ENCODE data around the gene ALKBH5. TPM values are rescaled to one million over a fixed set of nuclear protein-coding genes. Genes with fewer than 3 reads are reported as not detected.

ALKBH5 gene
- total RNA-seq, 2 experiments from 2014 or later, result 118 to 125 TPM

GRCh38 chr17:18217412-18218015 is 33.9 kb downstream of the ALKBH5 start:
- CTCF ChIA-PET, result interaction anchor here (0.6 kb wide), 1 partner anchor 10 kb away, joined by 3 read pairs; no protein-coding TSS in a partner anchor
- H3K4me3 Mint-ChIP-seq, result no peak overlapping the region
- POLR2A ChIA-PET, result no interaction called here
- H3K36me3 Mint-ChIP-seq (ENCODE audit: low read depth), result no peaks in the 10 kb centered on the region
- H3K27ac Mint-ChIP-seq, result no peak overlapping the region
- no peaks in the 10 kb centered on the region for H3K9me3 Mint-ChIP-seq
- DNase-seq, result peak; percentile 78
- no peaks in the 10 kb centered on the region for H3K27me3 Mint-ChIP-seq
- peaks cover 3% of the 10 kb centered on the region for H3K4me1 Mint-ChIP-seq

GRCh38 chr17:18218756-18219415 is 35.3 kb downstream of the ALKBH5 start:
- Mint-ChIP-seq H3K36me3 (ENCODE audit: low read depth) (no peaks in the 10 kb centered on the region), H3K27me3 (no peaks in the 10 kb centered on the region), H3K27ac (no peak overlapping the region), H3K4me1 (peaks cover 3% of the 10 kb centered on the region), H3K9me3 (no peaks in the 10 kb centered on the region), H3K4me3 (no peak overlapping the region)
- no peak for DNase-seq
- ChIA-PET POLR2A (no interaction called here), CTCF (no interaction called here)

GRCh38 chr17:18224053-18224386 is 40.4 kb downstream of the ALKBH5 start:
- Mint-ChIP-seq H3K9me3 (no peaks in the 10 kb centered on the region), H3K4me1 (peaks cover 29% of the 10 kb centered on the region), H3K4me3 (no peak overlapping the region), H3K27me3 (no peaks in the 10 kb centered on the region), H3K27ac (no peak overlapping the region), H3K36me3 (ENCODE audit: low read depth) (no peaks in the 10 kb centered on the region)
- POLR2A ChIA-PET, result interaction anchor here (0.8 to 1.2 kb wide), 2 partner anchors 33 to 91 kb away, joined by 5 read pairs; partner anchors contain the start of genes SMCR8 and TOP3A
- CTCF ChIA-PET, result interaction anchor here (1.3 to 2.5 kb wide), 2 partner anchors 9 to 41 kb away, joined by 4 to 12 read pairs; no protein-coding TSS in a partner anchor
- no peak for DNase-seq

- Mint-ChIP-seq H3K9me3 (no peaks in the 10 kb centered on the region), H3K27ac (no peak overlapping the region), H3K4me1 (peaks cover 29% of the 10 kb centered on the region), H3K36me3 (ENCODE audit: low read depth) (no peaks in the 10 kb centered on the region), H3K27me3 (no peaks in the 10 kb centered on the region), H3K4me3 (peak overlapping the region; percentile 61)
- ChIA-PET CTCF (interaction anchor here (1.3 to 2.5 kb wide), 2 partner anchors 9 to 42 kb away, joined by 4 to 12 read pairs; no protein-coding TSS in a partner anchor), POLR2A (interaction anchor here (0.8 to 1.7 kb wide), 3 partner anchors 32 to 90 kb away, joined by 4 to 5 read pairs (median 5); partner anchors contain the start of genes ALKBH5, SMCR8 and TOP3A)
- DNase-seq, result no peak
Observed at GRCh38 chr17:18224387-18225120, 40.9 kb downstream of the ALKBH5 start.

- no peaks in the 10 kb centered on the region for H3K9me3 Mint-ChIP-seq
- peak; percentile 97 for DNase-seq
- H3K27ac Mint-ChIP-seq, result peak within 1 kb of the TSS; percentile 81
- H3K4me1 Mint-ChIP-seq, result peaks cover 29% of the 10 kb centered on the region
- ChIA-PET POLR2A (interaction anchor here (0.6 to 1.9 kb wide), 3 partner anchors 12 to 41 kb away, joined by 3 to 4 read pairs (median 4); partner anchors contain the start of gene ALKBH5), CTCF (interaction anchor here (2.5 kb wide), 1 partner anchor 10 kb away, joined by 12 read pairs; no protein-coding TSS in a partner anchor)
- peak within 1 kb of the TSS; percentile 95 for H3K4me3 Mint-ChIP-seq
- no peaks in the 10 kb centered on the region for H3K36me3 Mint-ChIP-seq (ENCODE audit: low read depth)
- H3K27me3 Mint-ChIP-seq, result no peaks in the 10 kb centered on the region
Observed at GRCh38 chr17:18225121-18225641, 41.6 kb downstream of the ALKBH5 start, which contains the start of gene LLGL1. LLGL1 (plus strand) TSS chr17:18225635; CDS start chr17:18225683, 48 bp downstream.

- H3K27ac Mint-ChIP-seq, result peak overlapping the region; percentile 81
- peaks cover 28% of the 10 kb centered on the region for H3K4me1 Mint-ChIP-seq
- CTCF ChIA-PET, result no interaction called here
- DNase-seq, result no peak
- POLR2A ChIA-PET, result interaction anchor here (0.6 to 1.9 kb wide), 4 partner anchors 12 to 42 kb away, joined by 3 to 4 read pairs (median 4); partner anchors contain the start of gene ALKBH5
- no peaks in the 10 kb centered on the region for H3K27me3 Mint-ChIP-seq
- no peaks in the 10 kb centered on the region for H3K9me3 Mint-ChIP-seq
- no peaks in the 10 kb centered on the region for H3K36me3 Mint-ChIP-seq (ENCODE audit: low read depth)
- H3K4me3 Mint-ChIP-seq, result peak overlapping the region; percentile 95
Observed at GRCh38 chr17:18225642-18226283, 42.1 kb downstream of the ALKBH5 start.

- POLR2A ChIA-PET, result interaction anchor here (0.9 to 1.9 kb wide), 3 partner anchors 10 to 24 kb away, joined by 4 read pairs; no protein-coding TSS in a partner anchor
- peaks cover 27% of the 10 kb centered on the region for H3K4me1 Mint-ChIP-seq
- peak overlapping the region; percentile 95 for H3K4me3 Mint-ChIP-seq
- H3K9me3 Mint-ChIP-seq, result no peaks in the 10 kb centered on the region
- H3K27me3 Mint-ChIP-seq, result no peaks in the 10 kb centered on the region
- peak overlapping the region; percentile 81 for H3K27ac Mint-ChIP-seq
- CTCF ChIA-PET, result no interaction called here
- no peak for DNase-seq
- no peaks in the 10 kb centered on the region for H3K36me3 Mint-ChIP-seq (ENCODE audit: low read depth)
Observed at GRCh38 chr17:18226284-18226945, 42.8 kb downstream of the ALKBH5 start.

GRCh38 chr17:18227635-18228034 is 44.0 kb downstream of the ALKBH5 start:
- no peaks in the 10 kb centered on the region for H3K27me3 Mint-ChIP-seq
- no peak for DNase-seq
- ChIA-PET CTCF (no interaction called here), POLR2A (interaction anchor here (1.4 kb wide), 1 partner anchor 8 kb away, joined by 4 read pairs; no protein-coding TSS in a partner anchor)
- no peak overlapping the region for H3K27ac Mint-ChIP-seq
- H3K9me3 Mint-ChIP-seq, result no peaks in the 10 kb centered on the region
- H3K36me3 Mint-ChIP-seq (ENCODE audit: low read depth), result no peaks in the 10 kb centered on the region
- H3K4me1 Mint-ChIP-seq, result peaks cover 27% of the 10 kb centered on the region
- no peak overlapping the region for H3K4me3 Mint-ChIP-seq

- H3K27me3 Mint-ChIP-seq, result no peaks in the 10 kb centered on the region
- CTCF ChIA-PET, result no interaction called here
- POLR2A ChIA-PET, result no interaction called here
- peaks cover 27% of the 10 kb centered on the region for H3K4me1 Mint-ChIP-seq
- DNase-seq, result no peak
- H3K36me3 Mint-ChIP-seq (ENCODE audit: low read depth), result no peaks in the 10 kb centered on the region
- H3K9me3 Mint-ChIP-seq, result no peaks in the 10 kb centered on the region
- no peak overlapping the region for H3K4me3 Mint-ChIP-seq
- H3K27ac Mint-ChIP-seq, result no peak overlapping the region
Observed at GRCh38 chr17:18228176-18228682, 44.6 kb downstream of the ALKBH5 start.

GRCh38 chr17:18229254-18229653 is 45.6 kb downstream of the ALKBH5 start:
- Mint-ChIP-seq H3K4me1 (peaks cover 27% of the 10 kb centered on the region), H3K9me3 (no peaks in the 10 kb centered on the region), H3K27ac (no peak overlapping the region), H3K4me3 (no peak overlapping the region), H3K36me3 (ENCODE audit: low read depth) (no peaks in the 10 kb centered on the region), H3K27me3 (no peaks in the 10 kb centered on the region)
- POLR2A ChIA-PET, result no interaction called here
- CTCF ChIA-PET, result no interaction called here
- DNase-seq, result no peak

- Mint-ChIP-seq H3K4me1 (peaks cover 26% of the 10 kb centered on the region), H3K4me3 (no peak overlapping the region), H3K9me3 (no peaks in the 10 kb centered on the region), H3K27me3 (no peaks in the 10 kb centered on the region), H3K27ac (no peak overlapping the region), H3K36me3 (ENCODE audit: low read depth) (peaks cover 3% of the 10 kb centered on the region)
- DNase-seq, result no peak
- POLR2A ChIA-PET, result no interaction called here
- CTCF ChIA-PET, result no interaction called here
Observed at GRCh38 chr17:18229771-18230170, 46.1 kb downstream of the ALKBH5 start.
